Breast epithelium (tissue), 3 donors: ENCODE results near the gene MTURN.

Experiments
- POLR2A ChIP-seq: fragments of 450-650 bp; IDR thresholded peaks from one replicate; pipeline ENCODE4 v1.6.1; 2016; ENCODE audit warnings: antibody characterized with exemption, mild to moderate bottlenecking, moderate library complexity
- POLR2AphosphoS5 ChIP-seq, 3 donors: sonication (generic); formaldehyde crosslinking; IDR thresholded peaks; one replicate each; pipeline ENCODE4 v1.6.1; 2017; ENCODE audit warnings: antibody characterized with exemption in 3 of 3
- TF ChIP-seq, protein P1 (sequence below), 3 donors: fragments of 450-650 bp; IDR thresholded peaks; one replicate each; pipeline ENCODE4 v1.5.1; 2016 to 2017; ENCODE audit warnings: antibody characterized with exemption in 3 of 3, mild to moderate bottlenecking in 3 of 3, moderate library complexity in 3 of 3

DNA sequence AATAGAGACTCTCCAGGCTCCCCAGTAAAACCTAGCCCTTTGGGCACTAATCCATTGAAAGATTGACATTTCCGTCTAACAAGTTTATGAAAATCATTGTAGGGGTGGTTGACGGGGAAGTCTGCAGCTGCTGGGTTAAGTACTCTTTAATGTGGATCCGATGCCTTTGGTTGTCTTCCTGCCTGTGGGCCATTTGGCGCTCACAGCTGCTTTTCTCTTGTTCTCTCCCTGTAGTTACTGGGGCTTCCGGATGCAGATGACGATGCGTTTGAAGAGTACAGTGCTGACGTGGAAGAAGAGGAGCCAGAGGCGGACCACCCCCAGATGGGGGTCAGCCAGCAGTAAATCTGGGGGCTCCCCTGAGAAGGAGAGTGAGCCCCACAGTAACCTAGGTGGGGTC, 22.4 kb downstream of the MTURN start:
- TF ChIP-seq, protein P1, sequence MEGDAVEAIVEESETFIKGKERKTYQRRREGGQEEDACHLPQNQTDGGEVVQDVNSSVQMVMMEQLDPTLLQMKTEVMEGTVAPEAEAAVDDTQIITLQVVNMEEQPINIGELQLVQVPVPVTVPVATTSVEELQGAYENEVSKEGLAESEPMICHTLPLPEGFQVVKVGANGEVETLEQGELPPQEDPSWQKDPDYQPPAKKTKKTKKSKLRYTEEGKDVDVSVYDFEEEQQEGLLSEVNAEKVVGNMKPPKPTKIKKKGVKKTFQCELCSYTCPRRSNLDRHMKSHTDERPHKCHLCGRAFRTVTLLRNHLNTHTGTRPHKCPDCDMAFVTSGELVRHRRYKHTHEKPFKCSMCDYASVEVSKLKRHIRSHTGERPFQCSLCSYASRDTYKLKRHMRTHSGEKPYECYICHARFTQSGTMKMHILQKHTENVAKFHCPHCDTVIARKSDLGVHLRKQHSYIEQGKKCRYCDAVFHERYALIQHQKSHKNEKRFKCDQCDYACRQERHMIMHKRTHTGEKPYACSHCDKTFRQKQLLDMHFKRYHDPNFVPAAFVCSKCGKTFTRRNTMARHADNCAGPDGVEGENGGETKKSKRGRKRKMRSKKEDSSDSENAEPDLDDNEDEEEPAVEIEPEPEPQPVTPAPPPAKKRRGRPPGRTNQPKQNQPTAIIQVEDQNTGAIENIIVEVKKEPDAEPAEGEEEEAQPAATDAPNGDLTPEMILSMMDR (IDR thresholded peaks at IDR 0.05) = no peak
- TF ChIP-seq POLR2AphosphoS5 (IDR thresholded peaks at IDR 0.05) = no peak
- TF ChIP-seq POLR2A = no peak
